Measurements from ENCODE around the gene PLPPR1. TPM values are rescaled to one million over a fixed set of nuclear protein-coding genes. Genes with fewer than 3 reads are reported as not detected.

The PLPPR1 gene
- total and polyA plus RNA-seq, 2 of the 4 experiments (the other 2 are of a cell fraction) = not detected

DNA sequence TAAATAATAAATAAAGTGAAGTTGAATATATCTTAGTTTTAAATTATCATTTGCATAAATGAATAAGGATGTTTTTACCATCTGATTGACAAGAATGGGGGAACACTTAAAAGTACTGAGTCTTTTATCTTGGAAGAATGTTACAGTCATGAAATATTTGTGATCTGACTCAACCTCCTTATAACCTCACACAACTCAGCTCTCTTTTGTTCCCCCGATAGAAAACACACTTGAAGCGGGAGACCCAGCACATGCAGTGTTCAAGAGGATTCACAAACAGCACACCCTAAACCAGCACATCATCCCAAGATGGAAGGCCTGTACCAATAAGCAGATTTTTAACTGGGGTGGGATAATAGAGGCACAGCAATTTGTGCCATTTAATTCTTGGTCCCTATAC, 340.8 kb downstream of the PLPPR1 start:
- in situ Hi-C loops (cut with MboI; ENCODE audit: low sequenced_read_pairs) = no loop called here
- intact Hi-C loops (cut with micrococcal nuclease) = no loop called here
- no peak overlapping the region for H3K56ac ChIP-seq (ENCODE audit: extremely low read depth, insufficient read depth, low read length)

More for the DNA sequence above, 340.8 kb downstream of the PLPPR1 start:
- Histone ChIP-seq H4K8ac (ENCODE audit: low read depth in 2 of 2, low read length in 2 of 2) (no peak overlapping the region), H3K36me3 (ENCODE audit: control insufficient read depth, insufficient read depth, low read length) (no peaks in the 10 kb centered on the region), H3K27ac (ENCODE audit: insufficient read depth, low read length) (no peak overlapping the region), H2BK120ac (ENCODE audit: low read depth, low read length) (no peak overlapping the region), H3K9me3 (ENCODE audit: control insufficient read depth, insufficient read depth, low read length) (no peaks in the 10 kb centered on the region), H2AK9ac (replicated peaks; ENCODE audit: low read depth, low read length, poor library complexity) (no peak overlapping the region), H3K9ac (ENCODE audit: low read depth, low read length) (no peak overlapping the region), H3K18ac (ENCODE audit: low read depth, low read length) (no peak overlapping the region), H3K4ac (ENCODE audit: low read depth, low read length) (no peak overlapping the region), H3K4me2 (ENCODE audit: low read depth, low read length) (no peak overlapping the region), H2BK5ac (ENCODE audit: low read depth, low read length, poor library complexity, severe bottlenecking) (no peak overlapping the region), H4K5ac (ENCODE audit: low read depth, low read length) (no peak overlapping the region), H2AK5ac (ENCODE audit: low read depth, low read length) (no peak overlapping the region), H2BK15ac (ENCODE audit: low read depth, low read length) (no peak overlapping the region), H3K23ac (ENCODE audit: low read depth, low read length) (no peak overlapping the region), H3K79me1 (ENCODE audit: low read depth in 1 of 2, low read length in 2 of 2) (no peaks in the 10 kb centered on the region), H3K9me1 (ENCODE audit: insufficient read depth, low read length) (no peaks in the 10 kb centered on the region), H2BK20ac (ENCODE audit: low read depth, low read length) (no peak overlapping the region), H4K20me1 (ENCODE audit: insufficient read depth, low read length) (no peaks in the 10 kb centered on the region), H3K4me3 (ENCODE audit: insufficient read depth, low read depth, low read length) (no peak overlapping the region), H4K91ac (ENCODE audit: insufficient read depth, low read depth, low read length) (no peak overlapping the region), H3K4me1 (ENCODE audit: control insufficient read depth, insufficient read depth, low read length) (no peaks in the 10 kb centered on the region), H2AFZ (replicated peaks; ENCODE audit: low read length, poor library complexity) (no peak overlapping the region), H3K14ac (replicated peaks; ENCODE audit: low read depth, low read length) (no peak overlapping the region), H3K27me3 (ENCODE audit: control insufficient read depth, insufficient read depth, low read length) (no peaks in the 10 kb centered on the region)
- dilution Hi-C loops (cut with HindIII; ENCODE audit: low sequenced_read_pairs, unreplicated experiment) = no loop called here
- DNase-seq (peak; percentile 5), ATAC-seq (ENCODE audit: low read depth) (no peak)
- TF ChIP-seq, protein P1, sequence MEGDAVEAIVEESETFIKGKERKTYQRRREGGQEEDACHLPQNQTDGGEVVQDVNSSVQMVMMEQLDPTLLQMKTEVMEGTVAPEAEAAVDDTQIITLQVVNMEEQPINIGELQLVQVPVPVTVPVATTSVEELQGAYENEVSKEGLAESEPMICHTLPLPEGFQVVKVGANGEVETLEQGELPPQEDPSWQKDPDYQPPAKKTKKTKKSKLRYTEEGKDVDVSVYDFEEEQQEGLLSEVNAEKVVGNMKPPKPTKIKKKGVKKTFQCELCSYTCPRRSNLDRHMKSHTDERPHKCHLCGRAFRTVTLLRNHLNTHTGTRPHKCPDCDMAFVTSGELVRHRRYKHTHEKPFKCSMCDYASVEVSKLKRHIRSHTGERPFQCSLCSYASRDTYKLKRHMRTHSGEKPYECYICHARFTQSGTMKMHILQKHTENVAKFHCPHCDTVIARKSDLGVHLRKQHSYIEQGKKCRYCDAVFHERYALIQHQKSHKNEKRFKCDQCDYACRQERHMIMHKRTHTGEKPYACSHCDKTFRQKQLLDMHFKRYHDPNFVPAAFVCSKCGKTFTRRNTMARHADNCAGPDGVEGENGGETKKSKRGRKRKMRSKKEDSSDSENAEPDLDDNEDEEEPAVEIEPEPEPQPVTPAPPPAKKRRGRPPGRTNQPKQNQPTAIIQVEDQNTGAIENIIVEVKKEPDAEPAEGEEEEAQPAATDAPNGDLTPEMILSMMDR (conservative IDR thresholded peaks at IDR 0.05; ENCODE audit: low read depth, low read length) = no peak
- TF ChIP-seq RFX5 (IDR thresholded peaks at IDR 0.05; ENCODE audit: low read depth, low read length) (no peak), MAFK (IDR thresholded peaks at IDR 0.05; ENCODE audit: low read depth, low read length) (no peak)
- TF ChIP-seq, protein P2, sequence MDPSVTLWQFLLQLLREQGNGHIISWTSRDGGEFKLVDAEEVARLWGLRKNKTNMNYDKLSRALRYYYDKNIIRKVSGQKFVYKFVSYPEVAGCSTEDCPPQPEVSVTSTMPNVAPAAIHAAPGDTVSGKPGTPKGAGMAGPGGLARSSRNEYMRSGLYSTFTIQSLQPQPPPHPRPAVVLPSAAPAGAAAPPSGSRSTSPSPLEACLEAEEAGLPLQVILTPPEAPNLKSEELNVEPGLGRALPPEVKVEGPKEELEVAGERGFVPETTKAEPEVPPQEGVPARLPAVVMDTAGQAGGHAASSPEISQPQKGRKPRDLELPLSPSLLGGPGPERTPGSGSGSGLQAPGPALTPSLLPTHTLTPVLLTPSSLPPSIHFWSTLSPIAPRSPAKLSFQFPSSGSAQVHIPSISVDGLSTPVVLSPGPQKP (IDR thresholded peaks at IDR 0.05; ENCODE audit: borderline replicate concordance, low read depth, low read length) = no peak
- no TSS peak for BruUV-seq (replicated peaks)
- CTCF ChIA-PET = no interaction called here
- no CpG with 5 or more reads among the region's 2 CpGs for WGBS, 2 experiments (ENCODE audit: extremely low coverage in 2 of 2, insufficient read length in 1 of 2)
- POLR2A ChIA-PET (ENCODE audit: unreplicated experiment) = no interaction called here
